ENCODE data around the gene POMT2.

GRCh38 chr14:77347751-77348150, 27.1 kb upstream of the POMT2 start:
- TF ChIP-seq ZNF565 (CRISPR knock-in tag; conservative IDR thresholded peaks at IDR 0.05; ENCODE audit: low read depth), result no peak
- no peak for TF ChIP-seq ISL1 (CRISPR knock-in tag; IDR thresholded peaks at IDR 0.05)
- no peak for TF ChIP-seq ZC3H10 (CRISPR knock-in tag; IDR thresholded peaks at IDR 0.05)
- TF ChIP-seq PATZ1 (CRISPR knock-in tag; IDR thresholded peaks at IDR 0.05; ENCODE audit: borderline replicate concordance), result no peak
- TF ChIP-seq TSHZ2 (CRISPR knock-in tag; IDR thresholded peaks at IDR 0.05), result no peak
- no peak for TF ChIP-seq ZFP3 (CRISPR knock-in tag; IDR thresholded peaks at IDR 0.05)
- no peak for TF ChIP-seq RARB (CRISPR knock-in tag; IDR thresholded peaks at IDR 0.05)
- no peak for TF ChIP-seq GLIS3 (CRISPR knock-in tag; IDR thresholded peaks at IDR 0.05)
- TF ChIP-seq, protein P1, sequence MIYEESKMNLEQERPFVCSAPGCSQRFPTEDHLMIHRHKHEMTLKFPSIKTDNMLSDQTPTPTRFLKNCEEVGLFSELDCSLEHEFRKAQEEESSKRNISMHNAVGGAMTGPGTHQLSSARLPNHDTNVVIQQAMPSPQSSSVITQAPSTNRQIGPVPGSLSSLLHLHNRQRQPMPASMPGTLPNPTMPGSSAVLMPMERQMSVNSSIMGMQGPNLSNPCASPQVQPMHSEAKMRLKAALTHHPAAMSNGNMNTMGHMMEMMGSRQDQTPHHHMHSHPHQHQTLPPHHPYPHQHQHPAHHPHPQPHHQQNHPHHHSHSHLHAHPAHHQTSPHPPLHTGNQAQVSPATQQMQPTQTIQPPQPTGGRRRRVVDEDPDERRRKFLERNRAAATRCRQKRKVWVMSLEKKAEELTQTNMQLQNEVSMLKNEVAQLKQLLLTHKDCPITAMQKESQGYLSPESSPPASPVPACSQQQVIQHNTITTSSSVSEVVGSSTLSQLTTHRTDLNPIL (CRISPR knock-in tag; IDR thresholded peaks at IDR 0.05; ENCODE audit: low read depth), result no peak
- no peak for TF ChIP-seq ZFP30 (CRISPR knock-in tag; IDR thresholded peaks at IDR 0.05)
- no peak for TF ChIP-seq ARNTL (CRISPR knock-in tag; IDR thresholded peaks at IDR 0.05; ENCODE audit: borderline replicate concordance, low read depth)
- TF ChIP-seq POU6F1 (CRISPR knock-in tag; IDR thresholded peaks at IDR 0.05; ENCODE audit: borderline replicate concordance, low read depth), result no peak

Data from SK-N-SH treated with all-trans-retinoic acid at 6 μM for 48 hours (cell line).